GM19452 (cell line): ENCODE results near the gene FSIP1.

Source experiments
- ATAC-seq: cut with Tn5 transposase; IDR thresholded peaks from one replicate; pipeline ENCODE4 v1.9.1; 2021; ENCODE audit not compliant: unreplicated experiment

The FSIP1 gene

DNA sequence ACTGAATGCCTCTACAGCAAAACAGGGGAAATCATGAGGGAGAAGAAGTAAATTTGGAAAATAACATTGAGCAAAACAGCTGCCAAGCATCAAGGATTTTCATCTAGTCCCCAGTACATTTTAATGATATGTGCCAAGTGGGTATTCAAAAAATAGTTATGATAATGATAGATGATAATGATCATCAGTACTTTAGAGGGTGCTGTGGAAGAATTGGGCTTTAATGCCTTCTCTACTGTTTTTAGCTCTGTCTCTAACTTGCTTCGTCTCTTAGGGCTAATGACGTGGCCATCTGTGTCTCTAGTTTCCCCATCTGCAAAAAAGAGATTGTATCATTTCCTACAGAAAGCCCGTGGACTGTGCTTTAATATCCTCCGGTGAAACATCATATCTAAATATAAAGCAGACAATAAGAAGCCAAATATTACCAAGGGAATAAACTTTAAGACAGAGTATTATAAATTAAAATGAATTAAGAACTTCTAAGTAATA, 10.2 kb upstream of the FSIP1 start:
- no peak for ATAC-seq

GRCh38 chr15:39792025-39792843, 9.6 kb upstream of the FSIP1 start:
- no peak for ATAC-seq

DNA sequence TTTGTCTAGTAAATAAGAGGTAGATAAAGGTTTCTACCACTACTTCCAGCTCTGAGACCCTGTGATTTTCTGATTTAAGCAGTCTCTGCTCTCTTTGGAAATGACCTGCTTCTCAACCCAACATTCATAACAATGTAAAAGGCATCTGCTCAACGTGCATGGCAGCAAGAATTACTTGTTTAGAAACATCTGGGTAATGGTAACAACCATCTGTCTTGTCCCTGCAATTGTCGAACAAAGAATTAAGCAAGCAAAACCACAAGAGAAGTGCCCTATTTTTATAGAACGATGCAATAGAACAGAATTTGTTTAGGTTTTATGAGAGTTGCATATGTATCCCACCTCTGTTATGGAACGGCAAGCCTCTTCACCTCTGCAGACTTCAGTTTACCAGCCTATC, 7.1 kb upstream of the FSIP1 start:
- no peak for ATAC-seq

DNA sequence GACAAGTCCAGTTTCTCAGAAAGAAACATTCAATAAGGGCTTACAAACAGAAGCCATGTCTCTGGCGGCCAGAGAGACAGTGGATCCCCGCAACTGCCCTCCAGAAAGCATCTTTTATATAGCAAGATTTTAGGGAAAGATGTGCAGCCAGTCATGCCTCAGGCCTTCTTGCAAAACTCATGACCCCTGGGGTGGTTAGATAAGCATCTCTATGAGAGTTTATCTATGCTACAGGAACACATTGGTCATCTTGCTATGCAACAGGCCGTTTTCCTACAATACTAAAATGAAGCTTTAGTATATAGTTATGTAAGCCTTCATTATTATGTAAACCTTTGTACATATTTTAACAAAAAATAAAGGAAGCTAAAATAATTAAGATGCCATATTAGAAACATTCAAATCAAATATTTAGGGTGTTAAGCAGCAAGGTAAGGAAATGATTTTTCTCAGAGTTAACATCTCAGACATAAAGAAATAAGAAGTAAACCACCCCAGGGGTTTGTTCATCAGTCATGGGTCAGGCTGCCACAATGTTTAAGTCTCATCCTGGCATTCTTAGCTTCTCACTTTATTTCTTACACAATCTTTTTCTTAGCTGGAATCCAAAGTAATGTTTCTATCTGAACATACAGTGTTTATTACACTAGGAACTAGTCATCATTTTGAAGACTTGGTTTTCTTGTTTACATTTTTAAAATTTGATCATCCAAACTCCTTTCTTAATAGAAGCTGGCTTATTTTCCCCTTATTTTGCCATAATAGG, 6.3 kb upstream of the FSIP1 start:
- no peak for ATAC-seq

GRCh38 chr15:39788108-39788507, 5.5 kb upstream of the FSIP1 start:
- ATAC-seq: no peak

DNA sequence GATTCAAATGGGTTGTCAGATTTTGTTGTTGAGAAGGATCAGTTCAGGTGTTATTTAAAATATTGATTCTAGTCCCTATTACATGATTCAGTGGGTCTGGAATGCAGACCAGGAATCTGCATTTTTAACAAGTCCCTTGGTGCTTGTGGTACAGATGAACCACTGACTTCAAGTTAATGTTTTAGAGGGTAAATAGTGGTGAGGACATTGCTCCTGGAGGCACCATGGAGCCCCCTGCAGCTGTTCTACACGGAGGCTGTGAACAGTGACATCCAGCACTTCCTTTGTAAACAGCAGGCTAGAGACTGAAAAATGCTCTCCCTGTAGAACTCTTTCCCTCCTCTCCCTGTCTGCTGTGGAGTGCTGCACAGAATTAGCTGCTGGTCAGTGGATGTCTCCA, 4.8 kb upstream of the FSIP1 start:
- no peak for ATAC-seq

DNA sequence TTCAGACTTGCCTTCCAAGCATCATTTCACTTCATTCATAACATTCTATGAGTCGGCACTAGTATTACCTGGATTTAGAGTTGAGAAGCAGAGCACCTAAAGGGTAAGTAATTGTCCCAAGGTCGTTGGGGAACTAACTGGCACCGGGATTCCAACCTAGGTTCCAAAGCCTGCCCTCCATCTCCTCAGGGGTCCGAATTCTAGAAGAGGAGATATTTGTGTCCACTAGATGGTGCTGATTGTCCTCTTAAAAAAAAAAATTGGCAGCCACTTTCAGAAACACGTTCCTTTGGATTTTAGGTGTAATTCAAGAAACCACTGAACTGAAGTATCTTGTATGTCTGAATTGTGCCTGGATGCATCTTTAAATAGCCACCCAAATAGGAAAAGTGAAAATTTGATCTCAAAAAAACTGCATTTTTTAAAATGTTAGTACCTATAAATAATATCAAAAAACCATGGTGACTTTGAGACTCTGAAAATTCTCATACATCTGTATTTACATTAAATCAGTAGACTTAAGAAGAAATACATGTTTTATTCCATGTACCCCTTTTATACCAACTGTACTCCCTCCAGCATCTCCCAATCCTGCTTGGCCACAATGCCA, 3.9 kb upstream of the FSIP1 start:
- ATAC-seq: no peak

- no peak for ATAC-seq
These were observed 3.2 kb upstream of the FSIP1 start for GRCh38 chr15:39785841-39786240.

GRCh38 chr15:39785139-39785538, 2.5 kb upstream of the FSIP1 start:
- no peak for ATAC-seq

- ATAC-seq: no peak
These were observed 2.0 kb upstream of the FSIP1 start for GRCh38 chr15:39784638-39785037.

DNA sequence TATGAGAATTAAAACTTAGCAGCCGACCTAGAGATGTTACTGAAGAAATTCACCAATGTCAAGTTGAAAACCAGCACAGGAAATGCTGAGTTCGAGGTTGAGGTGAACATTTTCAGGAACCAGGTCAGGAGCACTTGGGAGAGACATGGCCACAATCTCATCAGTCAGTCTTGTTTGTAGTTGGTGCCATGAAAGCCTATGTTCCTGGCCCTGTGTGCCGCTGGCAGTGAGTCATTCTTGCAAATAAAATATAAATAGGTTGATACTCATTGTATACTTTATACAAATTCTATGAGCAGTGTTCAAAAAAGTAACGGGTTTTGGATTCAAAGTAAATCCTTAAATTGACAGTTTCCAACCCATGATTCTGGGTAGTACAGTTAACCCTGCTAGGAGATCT, 1.5 kb upstream of the FSIP1 start:
- no peak for ATAC-seq

DNA sequence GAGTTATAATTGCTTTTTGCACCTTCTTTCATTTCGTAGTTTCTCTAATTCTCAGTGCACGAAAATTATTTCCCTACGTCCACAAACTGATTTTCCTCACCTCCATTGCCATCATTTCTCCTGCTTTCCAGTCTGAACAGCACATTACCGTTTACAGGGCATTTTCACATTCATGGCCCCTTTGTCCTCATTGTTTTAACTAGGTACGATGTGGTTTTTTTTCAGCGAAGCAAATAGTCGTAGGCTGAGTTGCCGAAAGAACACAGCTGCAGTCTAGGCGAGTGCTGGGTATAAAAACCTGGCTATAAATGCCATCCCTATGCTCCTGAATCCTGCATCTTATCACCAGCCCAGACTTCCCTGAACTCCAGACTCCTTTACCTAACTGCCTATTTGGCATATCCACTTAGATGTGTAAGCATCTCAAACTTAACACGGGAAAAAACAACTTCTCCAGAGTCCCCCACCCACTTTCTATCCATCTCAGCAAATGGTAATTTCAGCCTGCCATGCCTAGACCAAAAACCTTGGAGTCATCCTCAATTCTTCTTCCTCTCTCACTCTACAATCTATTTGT, 691 bp upstream of the FSIP1 start:
- ATAC-seq: no peak

GRCh38 chr15:39781967-39782302, 706 bp downstream of the FSIP1 start:
- ATAC-seq: no peak

- no peak for ATAC-seq
These were observed 1.3 kb downstream of the FSIP1 start for GRCh38 chr15:39781147-39781966.

DNA sequence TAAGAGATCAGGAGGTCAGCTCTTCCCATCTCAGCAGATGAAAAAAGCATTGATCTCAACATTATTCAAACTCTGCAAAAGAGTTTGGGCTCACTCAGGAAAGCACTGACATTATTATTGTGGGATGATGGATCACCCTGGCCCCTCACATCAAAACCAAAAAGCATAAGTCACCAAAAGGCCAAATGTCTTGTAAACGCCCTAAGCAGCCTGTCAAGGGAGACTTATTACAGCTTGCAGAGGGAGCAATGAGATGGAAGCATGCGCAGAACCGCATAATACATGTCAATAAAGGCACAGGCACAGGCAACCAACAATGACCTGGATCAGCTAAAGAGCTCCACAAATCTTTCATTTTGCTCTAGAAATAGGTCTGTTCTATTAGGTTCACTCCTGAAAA, 4.6 kb downstream of the FSIP1 start:
- ATAC-seq: no peak

- ATAC-seq: no peak
These were observed 5.1 kb downstream of the FSIP1 start for GRCh38 chr15:39777496-39777895.

DNA sequence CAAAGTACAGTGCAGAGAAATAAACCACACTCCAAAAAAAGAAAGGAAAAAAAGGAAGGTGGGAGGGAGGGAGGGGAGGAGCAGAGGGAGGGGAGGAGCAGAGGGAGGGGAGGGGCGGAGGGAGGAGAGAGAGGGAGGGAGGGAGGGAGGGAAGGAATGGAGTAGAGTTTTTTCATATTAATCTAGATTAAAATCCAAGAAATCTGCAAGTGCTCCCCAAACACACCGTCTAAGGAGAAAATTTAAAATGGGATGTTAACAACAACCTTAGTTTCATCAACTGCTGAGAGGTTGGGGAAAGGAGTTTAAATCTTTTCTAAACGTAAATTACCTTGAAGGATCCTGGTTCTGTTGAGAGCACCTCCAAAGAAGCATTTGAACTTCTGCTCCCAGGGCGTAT, 6.6 kb downstream of the FSIP1 start:
- ATAC-seq: no peak

DNA sequence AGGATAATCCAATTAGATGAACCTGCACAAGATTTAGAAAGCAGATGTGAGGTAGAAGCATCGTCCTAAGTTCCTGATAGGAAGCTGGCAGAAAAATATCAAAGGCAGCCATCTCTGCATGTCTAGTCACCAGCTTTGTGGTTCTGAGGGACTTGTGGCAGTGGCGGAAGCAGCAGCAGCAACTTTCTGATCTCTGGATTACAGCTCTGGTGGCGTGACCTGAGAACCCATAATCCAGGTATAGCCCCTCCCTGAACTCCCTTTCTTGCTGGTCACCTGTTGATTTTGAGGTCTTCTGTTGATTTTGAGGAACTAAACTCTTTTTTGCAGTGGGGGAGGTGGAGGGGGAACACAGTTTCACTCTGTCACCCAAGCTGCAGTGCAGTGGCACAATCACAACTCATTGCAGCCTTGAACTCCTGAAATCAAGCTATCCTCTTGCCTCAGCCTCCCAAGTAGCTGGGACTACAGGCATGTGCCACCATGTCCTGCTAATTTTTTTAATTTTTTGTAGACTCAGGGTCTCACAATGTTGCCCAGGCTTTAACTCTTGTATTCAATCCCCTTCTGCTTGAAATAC, 7.9 kb downstream of the FSIP1 start:
- no peak for ATAC-seq

- no peak for ATAC-seq
These were observed 11.6 kb downstream of the FSIP1 start for GRCh38 chr15:39770748-39771689.
